Islet precursor cell (in vitro differentiated cells): ENCODE results near the gene ATL1.
"Not testable (repeated sequence)": the region's sequence is repeated elsewhere in the genome, so short reads cannot be mapped to it uniquely, and the experiment has no call there.

Experiments
- DNase-seq: peaks from one replicate; pipeline ENCODE4 v3.0.0-alpha.2; 2018

Gene ATL1

GRCh38 chr14:50603565-50603964 lies 43.6 kb downstream of the ATL1 start:
- DNase-seq = no peak

- DNase-seq = no peak
Measured at GRCh38 chr14:50605766-50606165, 45.8 kb downstream of the ATL1 start.

- no peak for DNase-seq
Measured at GRCh38 chr14:50606468-50606867, 46.5 kb downstream of the ATL1 start.

GRCh38 chr14:50607181-50607580 lies 47.2 kb downstream of the ATL1 start:
- no peak for DNase-seq

GRCh38 chr14:50607761-50608160 lies 47.8 kb downstream of the ATL1 start:
- DNase-seq = no peak

GRCh38 chr14:50608302-50608851 lies 48.4 kb downstream of the ATL1 start:
- no peak for DNase-seq

- no peak for DNase-seq
Measured at GRCh38 chr14:50610465-50610864, 50.5 kb downstream of the ATL1 start.

- no peak for DNase-seq
Measured at GRCh38 chr14:50612806-50613205, 52.9 kb downstream of the ATL1 start.

- no peak for DNase-seq
Measured at GRCh38 chr14:50615056-50615455, 55.1 kb downstream of the ATL1 start.

GRCh38 chr14:50615552-50615951 lies 55.6 kb downstream of the ATL1 start:
- no peak for DNase-seq

- DNase-seq = no peak
Measured at GRCh38 chr14:50616275-50616674, 56.3 kb downstream of the ATL1 start.

- no peak for DNase-seq
Measured at GRCh38 chr14:50619569-50620141, 59.7 kb downstream of the ATL1 start.

GRCh38 chr14:50620341-50620740 lies 60.4 kb downstream of the ATL1 start:
- no peak for DNase-seq

GRCh38 chr14:50622978-50623377 lies 63.0 kb downstream of the ATL1 start:
- DNase-seq = no peak

- DNase-seq = no peak
Measured at GRCh38 chr14:50624447-50624846, 64.5 kb downstream of the ATL1 start.

GRCh38 chr14:50624947-50625346 lies 65.0 kb downstream of the ATL1 start:
- not testable (repeated sequence) for DNase-seq

GRCh38 chr14:50631408-50631821 lies 71.5 kb downstream of the ATL1 start:
- no peak for DNase-seq

- no peak for DNase-seq
Measured at GRCh38 chr14:50633954-50634353, 74.0 kb downstream of the ATL1 start.

GRCh38 chr14:50635141-50635540 lies 75.2 kb downstream of the ATL1 start:
- no peak for DNase-seq

GRCh38 chr14:50647282-50647681 lies 87.3 kb downstream of the ATL1 start:
- DNase-seq = no peak

- DNase-seq = no peak
Measured at GRCh38 chr14:50647753-50648152, 87.8 kb downstream of the ATL1 start.

- DNase-seq = no peak
Measured at GRCh38 chr14:50649691-50650090, 89.7 kb downstream of the ATL1 start.

- DNase-seq = no peak
Measured at GRCh38 chr14:50656776-50657175, 96.8 kb downstream of the ATL1 start.

GRCh38 chr14:50657753-50658152 lies 97.8 kb downstream of the ATL1 start:
- DNase-seq = no peak

- DNase-seq = no peak
Measured at GRCh38 chr14:50658203-50658602, 98.3 kb downstream of the ATL1 start.
